ENCODE data around the gene PLEKHA6.

PLEKHA6 gene

DNA sequence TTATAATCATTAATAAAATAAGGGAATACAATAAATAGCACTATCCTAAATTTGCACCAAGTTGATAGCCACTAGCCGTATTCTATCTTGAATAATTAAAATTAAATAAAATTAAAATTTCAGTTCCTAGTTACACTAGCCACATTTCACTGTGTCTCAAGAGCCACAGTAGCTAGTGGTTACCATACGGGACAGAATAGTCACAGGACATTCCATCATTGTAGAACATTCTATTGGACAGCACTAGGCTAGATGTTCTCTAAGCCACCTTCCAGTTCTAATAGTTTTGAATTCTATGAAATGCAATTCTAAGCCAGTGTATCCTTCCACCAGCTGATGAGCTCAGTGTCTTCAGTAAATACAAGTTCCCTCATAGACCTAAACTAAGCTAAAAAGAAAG is 74.8 kb downstream of the PLEKHA6 start:
- DNase-seq (ENCODE audit: low read depth in 2 of 2) = no peak

DNA sequence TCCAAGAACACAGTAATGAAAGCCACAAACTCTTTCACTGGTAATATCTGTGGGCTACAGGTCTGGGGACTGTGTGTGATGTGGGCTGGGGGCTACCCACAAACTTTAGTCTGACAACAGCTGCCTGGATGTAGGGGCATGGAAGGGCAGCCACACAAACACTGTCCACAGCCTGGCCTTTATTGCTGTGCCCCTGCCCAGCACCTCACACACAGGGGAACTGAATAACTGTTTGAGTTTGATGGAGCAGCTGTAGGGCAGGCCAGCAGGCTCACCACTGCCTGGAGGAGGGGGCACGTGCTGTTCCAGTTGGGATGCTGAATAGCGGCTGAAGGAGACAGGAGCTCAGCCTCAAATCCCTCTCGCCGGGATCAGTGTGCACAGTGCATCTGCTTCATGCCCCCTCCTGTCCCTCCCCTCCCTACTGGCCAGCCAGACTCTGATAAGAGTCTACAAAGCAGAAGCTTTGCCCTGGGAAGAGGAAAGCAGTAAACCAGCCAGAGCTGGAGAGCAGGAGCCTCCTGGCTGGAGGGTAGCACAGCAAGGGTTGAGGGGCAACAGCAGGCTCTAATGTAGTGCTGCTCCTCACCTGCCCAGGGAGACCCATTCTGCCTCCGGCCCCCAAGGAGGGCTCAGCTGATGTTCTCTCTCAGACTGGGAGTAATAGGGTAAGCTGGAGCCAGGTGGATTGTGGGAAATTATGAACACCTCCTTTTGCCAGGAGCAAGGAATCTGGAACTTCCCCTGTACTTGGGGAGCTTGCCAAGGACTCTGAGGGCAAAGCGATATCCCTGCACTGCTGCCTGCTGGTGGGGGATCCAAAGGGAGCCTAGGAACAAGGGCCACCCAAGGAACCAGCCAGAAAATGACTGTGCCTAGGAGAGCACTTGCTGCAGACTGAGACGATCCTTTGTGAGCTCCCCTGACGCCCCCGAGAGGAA is 75.7 kb downstream of the PLEKHA6 start:
- DNase-seq (ENCODE audit: low read depth in 2 of 2) = no peak

DNA sequence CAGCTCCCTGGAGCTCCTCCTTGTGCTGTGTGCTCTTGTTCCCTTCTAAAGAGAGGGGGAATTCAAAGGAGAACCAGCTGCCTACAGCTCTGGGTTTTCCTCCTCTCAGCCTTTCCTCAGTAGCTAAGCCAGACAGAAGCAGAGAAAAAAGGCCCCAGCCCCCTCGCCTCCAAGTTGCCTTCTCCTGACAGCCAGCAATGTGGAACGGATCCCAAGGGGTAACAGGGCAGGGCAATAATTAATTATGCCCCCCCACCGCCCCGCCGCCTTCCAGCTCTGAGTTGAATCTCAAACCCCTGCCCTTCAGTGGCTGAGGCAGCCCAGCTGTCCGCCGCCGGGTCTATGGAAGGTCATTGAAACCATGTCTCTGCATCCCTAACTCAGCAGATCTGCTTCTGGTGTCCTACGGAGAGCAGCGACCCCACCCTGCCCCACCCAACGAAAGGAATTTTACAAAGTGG is 76.9 kb downstream of the PLEKHA6 start:
- no peak for DNase-seq (ENCODE audit: low read depth in 2 of 2)

DNA sequence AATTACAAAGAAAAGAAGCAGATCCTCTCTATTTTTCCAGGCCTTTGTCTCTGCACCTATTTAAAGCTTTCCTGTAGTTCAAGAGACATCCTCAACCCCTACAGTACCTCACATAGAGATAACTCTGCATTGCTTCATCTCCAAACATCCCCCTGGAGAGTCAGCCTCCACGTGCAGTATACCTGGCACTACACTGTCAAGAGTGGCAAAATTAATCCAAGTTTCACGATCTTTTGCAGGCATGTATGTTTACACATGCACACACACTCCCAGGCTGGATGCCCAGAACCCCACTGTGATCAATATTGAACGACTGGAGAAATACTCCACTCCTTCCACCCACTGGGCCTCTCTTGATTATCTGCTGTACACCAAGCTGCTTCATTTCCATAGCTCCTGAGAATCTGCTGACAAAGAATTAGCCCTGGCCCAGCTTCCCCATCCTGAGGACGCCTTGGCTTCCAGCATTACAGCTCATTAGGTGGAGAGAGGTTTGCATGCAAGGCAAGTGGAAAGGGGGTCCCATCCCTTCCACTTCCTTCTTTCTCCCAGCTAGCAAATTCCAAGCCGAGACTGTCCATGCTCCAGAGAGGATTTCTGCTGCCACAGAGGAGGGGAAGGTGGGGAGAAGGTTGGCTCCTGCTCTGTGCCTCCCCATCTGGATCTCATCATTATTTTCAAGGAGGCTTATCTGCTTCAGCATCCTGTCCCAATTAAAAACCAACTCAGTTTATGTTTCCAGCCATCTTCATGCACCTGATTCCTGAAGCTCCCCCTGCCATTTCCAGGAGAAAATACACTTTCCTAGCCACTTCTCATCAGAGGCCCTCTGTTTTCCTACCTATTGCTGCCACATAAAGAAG is 79.4 kb downstream of the PLEKHA6 start:
- DNase-seq (ENCODE audit: low read depth in 2 of 2) = no peak

DNA sequence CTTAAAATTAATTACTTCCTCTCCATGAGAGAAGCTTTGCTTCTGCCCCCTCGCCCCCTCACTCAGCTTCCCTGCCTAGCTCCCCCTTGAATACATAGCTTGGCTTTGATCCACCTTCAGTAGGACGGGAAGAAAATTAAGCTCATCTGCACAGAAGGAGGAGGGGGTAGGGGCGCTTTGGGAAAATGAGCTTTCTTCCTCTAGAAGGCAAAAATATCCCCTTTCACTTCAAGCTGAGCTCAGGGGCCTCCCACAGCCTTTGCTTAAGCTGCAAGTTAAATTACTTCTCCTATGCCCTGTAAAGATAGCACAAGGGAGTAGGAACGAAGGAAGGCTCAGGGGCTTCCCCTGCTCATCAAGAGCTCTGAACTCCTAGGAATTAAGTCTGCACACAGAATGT is 80.8 kb downstream of the PLEKHA6 start:
- DNase-seq (ENCODE audit: low read depth in 2 of 2) = no peak

DNA sequence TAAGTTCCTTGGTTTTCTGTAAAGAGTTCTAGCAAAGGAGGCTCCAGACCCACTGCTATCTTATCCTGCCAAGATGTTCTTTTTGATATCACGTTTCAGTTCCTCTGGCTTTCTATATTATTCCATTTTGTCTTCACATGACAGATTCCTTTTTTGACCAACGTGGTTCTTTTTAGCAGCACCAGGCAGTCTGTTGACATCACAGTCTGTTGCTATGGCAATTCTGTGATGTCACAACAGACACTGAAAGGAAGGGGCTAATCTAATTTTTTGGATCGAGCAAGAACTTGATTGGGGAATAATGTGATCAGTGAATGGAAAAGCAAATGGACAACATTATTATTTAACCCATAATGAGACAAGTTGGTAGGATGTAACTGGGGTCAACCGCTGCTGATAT is 81.5 kb downstream of the PLEKHA6 start:
- DNase-seq (ENCODE audit: low read depth in 2 of 2) = no peak

DNA sequence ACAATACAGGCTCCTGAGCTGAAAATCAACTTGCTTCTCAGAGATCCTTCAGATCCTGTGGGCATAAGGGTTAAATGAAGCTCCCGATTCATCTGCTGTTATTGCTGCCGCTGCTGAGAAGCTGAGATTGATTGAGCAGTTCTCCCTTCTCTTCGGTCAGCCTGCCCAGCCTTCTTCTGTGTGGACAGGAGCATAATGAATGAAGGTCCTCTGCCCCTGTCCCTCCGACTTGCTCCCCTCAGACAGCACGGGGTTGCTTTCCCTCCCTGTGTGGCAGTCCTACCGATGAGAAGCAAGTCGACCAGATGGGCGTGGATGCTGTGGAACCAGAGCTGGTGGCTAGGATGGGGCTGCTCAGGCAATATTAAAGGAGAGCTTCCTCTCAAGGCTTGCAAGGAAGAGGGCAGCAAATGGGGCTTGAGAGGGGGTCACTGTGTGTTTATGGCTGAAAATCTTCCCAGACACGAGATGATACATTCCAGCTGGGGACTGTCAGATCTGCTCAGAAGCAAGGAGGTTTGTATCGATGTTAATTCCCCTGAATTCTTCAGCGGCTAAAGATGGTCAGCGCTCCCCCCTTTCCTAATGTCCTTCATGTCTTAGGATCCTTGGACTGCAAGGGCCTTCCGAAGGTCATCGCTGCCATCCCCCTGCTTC is 82.0 kb downstream of the PLEKHA6 start:
- no peak for DNase-seq (ENCODE audit: low read depth in 2 of 2)

DNA sequence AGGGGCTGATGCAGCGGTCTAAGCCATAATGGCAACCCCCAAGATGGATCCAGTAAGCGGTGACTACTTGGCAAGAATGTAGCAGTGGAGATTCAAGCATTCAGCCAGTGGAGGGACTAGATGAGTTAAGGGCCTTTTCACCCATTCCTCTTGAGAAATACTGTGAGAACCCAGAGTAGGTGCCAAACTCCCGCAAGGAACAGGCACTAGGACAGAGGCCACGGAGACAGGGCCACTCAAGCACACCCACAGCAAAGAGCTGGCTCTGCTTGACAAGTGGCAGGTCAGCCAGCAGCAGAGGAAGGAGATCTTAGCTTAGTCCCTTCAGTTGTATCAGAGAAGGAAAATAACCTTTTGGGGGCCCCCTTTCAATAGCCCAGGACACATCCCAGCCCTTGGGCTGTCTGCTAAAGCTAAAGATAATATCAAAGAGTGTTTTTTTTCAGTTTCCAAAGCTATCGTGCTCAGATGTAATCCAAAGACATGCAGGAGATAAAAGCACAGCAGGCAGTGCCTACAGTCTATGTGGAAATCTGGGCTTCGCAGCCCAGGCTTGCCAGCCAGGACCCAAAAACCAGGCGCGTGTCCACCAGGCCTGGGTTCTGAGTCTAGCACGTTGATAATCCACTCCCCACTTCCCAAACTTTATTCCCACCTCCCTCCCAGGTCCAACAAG is 83.9 kb downstream of the PLEKHA6 start:
- DNase-seq (ENCODE audit: low read depth in 2 of 2) = no peak

DNA sequence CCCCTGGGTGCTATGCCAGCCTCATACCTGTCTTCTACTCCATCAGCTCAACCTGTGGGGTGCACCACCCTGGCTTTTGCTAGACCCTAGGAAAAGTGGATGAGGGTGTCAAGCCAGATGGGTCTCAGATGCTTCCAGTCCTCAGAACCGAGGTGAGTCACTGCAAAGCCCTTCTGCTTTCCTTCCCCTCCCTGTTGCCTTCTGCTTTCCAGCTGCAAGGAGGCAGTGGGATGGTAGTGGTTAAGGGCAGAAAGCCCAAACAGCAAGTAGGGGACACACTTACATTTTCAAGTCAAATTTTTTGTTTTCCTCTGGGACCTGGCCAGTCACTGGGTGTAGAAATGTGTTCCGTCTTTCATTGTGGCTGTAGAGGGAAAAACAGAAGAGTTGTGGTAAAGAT is 85.3 kb downstream of the PLEKHA6 start:
- no peak for DNase-seq (ENCODE audit: low read depth in 2 of 2)

DNA sequence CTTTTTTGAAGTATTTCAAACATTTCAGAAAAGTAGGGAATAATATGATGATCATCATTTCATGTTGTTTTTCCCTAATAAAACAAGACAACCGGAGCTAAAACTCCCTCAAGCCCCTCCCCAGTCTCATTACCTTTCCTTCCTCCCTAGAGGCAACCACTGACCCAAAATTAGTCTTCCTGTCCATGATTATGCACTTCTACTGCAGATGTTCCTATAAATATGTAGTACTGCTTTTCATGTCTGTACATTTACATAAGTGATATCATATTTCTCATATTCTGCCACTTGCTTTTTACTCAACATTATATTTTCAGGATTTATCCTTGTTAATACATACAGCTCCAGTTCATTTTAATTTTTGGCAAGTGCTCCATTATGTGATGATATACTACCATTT is 87.2 kb downstream of the PLEKHA6 start:
- no peak for DNase-seq (ENCODE audit: low read depth in 2 of 2)

DNA sequence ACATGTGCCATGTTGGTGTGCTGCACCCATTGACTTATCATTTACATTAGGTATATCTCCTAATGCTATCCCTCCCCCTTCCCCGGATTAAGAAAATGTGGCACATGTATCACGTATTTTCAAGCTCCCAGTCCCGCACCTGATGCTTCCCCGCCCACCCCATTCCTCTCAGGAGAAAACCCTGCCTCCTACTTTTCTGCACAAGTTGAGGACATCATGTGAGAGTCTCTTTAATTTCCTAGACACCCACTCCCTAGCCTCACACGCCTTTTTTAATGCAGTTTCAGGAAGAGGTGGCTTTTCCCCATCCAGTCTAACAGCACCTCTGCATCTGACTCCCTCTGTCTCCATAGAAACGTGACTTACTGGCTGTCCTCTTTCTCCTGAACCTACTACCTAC is 87.8 kb downstream of the PLEKHA6 start:
- DNase-seq (ENCODE audit: low read depth in 2 of 2) = no peak

DNA sequence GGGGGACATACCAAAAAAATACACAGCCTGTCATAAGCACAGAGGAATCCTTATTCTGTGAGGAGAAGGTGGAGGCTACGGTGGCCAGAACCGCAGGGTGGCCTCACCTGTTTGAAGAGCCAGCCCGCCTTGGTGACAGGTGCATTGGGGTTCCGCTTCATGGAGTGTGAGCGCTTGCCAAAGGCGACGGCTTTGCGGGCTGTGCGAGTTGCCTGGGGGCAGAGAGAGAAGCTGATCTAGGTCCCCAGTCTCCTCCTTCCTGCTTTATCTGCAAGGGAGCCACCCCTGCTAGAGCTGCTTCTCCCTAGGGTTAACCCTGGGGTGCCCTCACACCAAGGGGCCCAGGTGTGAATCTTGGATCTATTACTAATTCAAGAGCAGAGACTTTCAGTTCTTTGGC is 91.6 kb downstream of the PLEKHA6 start:
- no peak for DNase-seq (ENCODE audit: low read depth in 2 of 2)

DNA sequence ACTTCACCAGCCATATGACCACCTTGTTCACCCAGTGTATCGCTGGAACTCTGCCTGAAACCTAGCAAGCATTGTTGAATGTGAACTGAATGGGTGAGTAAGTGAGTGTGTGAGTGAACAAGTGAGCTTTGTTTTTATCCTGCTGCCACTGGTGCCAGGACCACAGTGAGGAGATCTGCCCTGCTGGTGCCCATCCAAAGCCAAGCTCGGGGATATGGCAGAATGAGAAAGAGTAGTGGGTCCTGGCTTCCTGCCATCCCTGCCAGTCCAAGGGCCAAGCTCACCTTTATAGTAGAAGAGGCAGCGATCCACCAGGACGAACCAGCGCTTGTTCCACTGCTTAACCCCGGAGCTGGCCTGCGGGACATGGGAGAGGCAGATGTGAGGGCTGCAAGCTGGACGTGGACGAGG is 92.5 kb downstream of the PLEKHA6 start:
- no peak for DNase-seq (ENCODE audit: low read depth in 2 of 2)

DNA sequence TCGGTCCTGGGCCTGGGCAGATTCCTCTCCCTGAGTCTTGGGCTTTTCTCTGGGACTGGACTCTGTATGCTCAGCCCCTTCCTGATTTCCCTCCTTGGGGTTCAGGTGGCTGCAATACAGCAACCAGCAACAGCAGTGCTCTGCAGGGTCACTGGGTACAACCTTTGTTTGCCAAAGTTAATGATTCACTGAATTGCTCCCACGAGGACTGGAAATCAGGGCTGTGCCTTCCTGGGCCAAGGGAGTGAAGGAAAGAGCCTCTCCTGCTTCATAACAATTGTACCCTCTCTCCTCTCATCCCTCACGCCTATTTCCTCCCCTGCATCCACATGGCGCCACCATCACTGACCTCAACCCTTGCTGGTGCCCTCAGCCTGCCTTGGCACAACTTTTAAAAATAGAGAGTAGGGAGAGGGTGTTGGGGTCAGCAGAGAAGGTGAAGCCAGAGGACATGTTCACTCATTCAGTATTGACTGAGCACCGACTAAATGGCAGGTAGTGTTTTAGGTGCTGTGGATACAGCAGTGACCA is 93.2 kb downstream of the PLEKHA6 start:
- DNase-seq (ENCODE audit: low read depth in 2 of 2) = no peak

DNA sequence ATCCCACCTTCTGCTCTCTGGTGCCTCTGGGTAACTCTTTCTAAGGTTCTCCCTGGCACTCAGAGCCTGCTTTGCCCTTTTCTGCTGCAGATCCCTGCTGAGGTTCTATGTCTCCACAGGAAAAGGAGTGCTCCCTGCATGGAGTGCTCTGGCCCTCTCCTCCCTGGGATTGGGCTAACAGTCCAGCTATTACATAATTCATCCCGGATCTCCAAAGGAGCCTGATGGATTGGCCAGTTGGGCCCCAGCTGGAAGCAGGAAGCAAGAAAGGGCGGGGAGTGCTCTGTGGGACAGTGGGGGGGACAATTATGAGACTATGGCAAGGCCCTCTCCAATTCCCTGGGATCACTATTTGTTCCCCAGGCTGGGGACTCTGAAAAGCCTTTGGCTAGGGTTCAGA is 94.1 kb downstream of the PLEKHA6 start:
- no peak for DNase-seq (ENCODE audit: low read depth in 2 of 2)

DNA sequence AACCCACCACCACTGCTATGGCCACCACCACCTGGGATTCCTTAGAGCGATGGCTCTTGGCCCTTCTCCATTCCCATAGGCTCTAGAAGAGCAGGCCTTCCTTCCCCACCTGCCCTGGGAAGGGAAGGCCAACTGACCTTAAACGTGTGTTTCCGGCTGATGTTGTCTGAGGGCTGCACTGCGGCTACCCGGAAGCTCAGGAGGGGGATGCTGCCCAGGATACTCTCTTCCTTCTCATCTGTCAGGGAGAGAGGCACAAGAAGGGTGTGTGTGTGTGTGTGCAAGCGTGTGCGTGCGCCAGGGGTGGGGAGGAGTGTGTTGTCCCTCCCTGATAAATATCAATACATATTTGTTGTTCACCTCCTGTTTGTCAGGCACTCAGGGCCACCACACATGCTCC is 94.9 kb downstream of the PLEKHA6 start:
- no peak for DNase-seq (ENCODE audit: low read depth in 2 of 2)

DNA sequence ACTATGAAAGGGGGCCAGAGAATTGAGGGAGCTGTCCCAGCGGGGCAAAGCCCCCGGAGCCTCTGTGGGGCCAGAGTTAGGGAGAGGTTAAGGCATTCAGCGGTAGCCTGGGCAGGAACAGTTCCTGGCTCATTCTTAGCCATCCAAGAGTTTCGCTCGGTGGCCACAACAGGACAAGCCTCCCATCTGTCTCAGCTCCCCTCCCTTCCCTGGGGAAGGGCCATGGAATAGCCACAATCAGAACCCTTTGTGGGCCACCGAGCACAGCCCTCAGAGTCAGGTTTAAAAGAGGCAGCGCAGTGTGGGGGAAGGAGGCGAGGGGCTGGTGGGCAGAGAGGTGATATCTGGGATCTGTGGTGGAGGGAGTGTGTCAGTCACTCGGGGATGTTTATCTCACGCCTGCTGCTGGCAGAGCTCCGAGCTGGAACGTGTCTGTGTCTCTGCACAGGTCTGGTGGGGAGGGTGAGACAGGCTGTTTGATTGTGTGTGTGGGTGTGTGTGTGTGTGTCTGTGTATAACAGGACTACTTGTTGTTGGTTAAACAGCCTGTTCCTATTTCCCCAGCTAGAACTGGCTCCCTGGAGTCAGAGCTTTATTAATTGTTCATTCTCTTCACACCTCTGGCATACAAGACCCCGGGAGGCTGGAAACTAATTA is 96.3 kb downstream of the PLEKHA6 start:
- DNase-seq (ENCODE audit: low read depth in 2 of 2) = no peak

DNA sequence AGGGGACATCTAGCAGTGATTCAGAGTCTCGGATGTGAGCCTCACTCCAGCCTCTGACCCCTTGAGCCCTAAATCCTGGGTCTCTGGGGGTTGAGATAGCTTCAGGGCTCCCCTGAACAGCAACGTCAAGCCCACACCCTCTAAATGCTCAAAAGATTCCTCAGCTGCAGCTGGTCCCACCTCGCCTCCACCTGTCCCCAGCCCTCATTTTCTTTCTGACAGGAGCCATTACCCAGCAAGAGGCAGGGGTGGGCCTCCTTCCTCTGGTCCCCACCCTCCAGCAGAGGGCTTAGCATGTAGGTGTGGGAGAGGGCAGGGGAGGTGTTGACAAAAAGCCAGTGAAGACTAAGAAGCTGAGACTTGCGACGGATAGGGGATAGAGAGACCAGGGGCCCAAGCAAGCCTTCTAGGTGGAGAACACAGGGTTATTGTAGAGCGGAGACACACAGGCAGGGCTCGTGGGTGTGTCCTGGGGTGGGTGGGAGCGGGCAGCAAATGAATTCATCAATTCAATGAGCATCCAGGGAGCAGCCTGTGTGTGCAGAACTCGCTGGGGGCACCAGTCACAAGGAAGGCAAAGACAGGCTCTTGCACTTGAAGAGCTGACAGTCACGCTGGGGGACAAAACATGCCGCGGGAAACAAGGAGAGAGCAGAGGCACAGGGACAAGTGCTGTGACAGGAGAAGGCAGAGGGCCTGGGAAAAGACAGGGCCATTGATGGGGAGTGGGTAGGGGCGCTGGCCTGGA is 97.0 kb downstream of the PLEKHA6 start:
- no peak for DNase-seq (ENCODE audit: low read depth in 2 of 2)

DNA sequence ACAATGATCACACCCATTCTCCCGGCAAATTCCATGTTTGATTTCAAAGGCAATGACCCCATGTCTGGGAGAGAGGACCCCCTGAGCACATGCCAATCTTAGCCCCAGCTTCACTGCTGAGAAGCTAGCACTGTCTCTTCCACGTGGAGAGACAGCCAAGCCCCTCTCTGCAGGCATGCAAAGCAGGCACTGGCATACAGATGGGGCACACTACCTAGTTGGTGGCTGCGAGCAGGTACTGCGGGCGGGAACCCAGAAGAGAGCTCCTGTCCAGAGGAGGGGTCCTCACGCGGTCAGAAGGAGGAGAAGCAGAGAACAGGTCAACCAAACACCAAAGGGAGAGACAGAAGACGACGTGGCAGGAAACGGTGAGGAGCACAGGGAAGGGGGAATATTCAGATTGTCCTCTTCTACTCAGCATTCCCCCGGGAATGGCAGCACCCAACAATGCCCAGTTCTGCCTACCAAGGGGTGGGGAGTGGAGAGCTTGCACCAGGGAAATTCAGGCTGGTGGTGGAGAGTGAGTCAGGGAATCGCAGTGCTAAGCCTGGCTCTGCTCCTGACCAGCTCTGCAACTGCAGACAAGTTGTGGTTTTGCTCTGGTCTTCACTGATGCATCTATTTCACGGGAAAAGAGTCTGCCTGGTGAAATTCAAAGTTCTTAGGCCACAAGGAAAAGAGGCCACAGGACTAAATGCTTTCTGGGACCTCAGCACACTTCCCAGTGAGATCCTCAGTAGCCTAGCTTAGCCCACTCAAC is 97.8 kb downstream of the PLEKHA6 start:
- DNase-seq (ENCODE audit: low read depth in 2 of 2) = no peak

Data from stimulated activated CD8-positive, alpha-beta memory T cell treated with anti-CD3 and anti-CD28 coated beads, Interleukin-7, amount 100 ng/mL, for 1 hour (primary cell).